OCI-LY3 (cell line): Measurements from ENCODE around the gene DHX15.

Experiments
- H2AFZ ChIP-seq: fragments of 200-600, 300-600 bp; shearing (Covaris generic); 2 replicates; pipeline ENCODE4 v1.6.0; 2014; ENCODE audit warnings: antibody characterized with exemption, low read depth, low read length
- H3K27ac ChIP-seq: fragments of 200-600, 300-600 bp; sonication (generic); 2 replicates; pipeline ENCODE4 v1.5.1; 2014; ENCODE audit warnings: mild to moderate bottlenecking, low read length, moderate library complexity, mixed read lengths
- H3K27me3 ChIP-seq: fragments of 200-600, 300-600 bp; sonication (generic); 2 replicates; pipeline ENCODE4 v1.6.1; 2014; ENCODE audit warnings: low read depth, low read length, mixed read lengths
- H3K36me3 ChIP-seq: fragments of 200-600, 300-600 bp; sonication (generic); replicated peaks from 2 replicates; pipeline ENCODE3; 2014; ENCODE audit warnings: low read depth, low read length, mixed read lengths
- H3K4me1 ChIP-seq: fragments of 300-600, 200-600 bp; sonication (generic); 2 replicates; pipeline ENCODE4 v1.6.1; 2014; ENCODE audit warnings: low read length, mixed read lengths
- H3K4me2 ChIP-seq: fragments of 200-600, 300-600 bp; sonication (generic); 2 replicates; pipeline ENCODE4 v1.6.1; 2014; ENCODE audit warnings: low read length, mixed read lengths
- H3K4me3 ChIP-seq: fragments of 300-600, 200-600 bp; sonication (generic); 2 replicates; pipeline ENCODE4 v1.5.1; 2014; ENCODE audit warnings: antibody characterized with exemption, mild to moderate bottlenecking, low read length, moderate library complexity
- H3K79me2 ChIP-seq: fragments of 300-600, 200-600 bp; shearing (Covaris generic); 2 replicates; pipeline ENCODE4 v1.6.1; 2014; ENCODE audit warnings: mild to moderate bottlenecking, low read length, mixed read lengths
- H3K9ac ChIP-seq: fragments of 300-600, 200-600 bp; shearing (Covaris generic); 2 replicates; pipeline ENCODE4 v1.6.0; 2014; ENCODE audit warnings: mild to moderate bottlenecking, low read length, moderate library complexity
- H3K9me3 ChIP-seq: fragments of 200-600, 300-600 bp; shearing (Covaris generic); 2 replicates; pipeline ENCODE4 v1.6.1; 2014; ENCODE audit warnings: low read length, mixed read lengths; ENCODE audit not compliant: insufficient read depth
- H4K20me1 ChIP-seq: fragments of 200-600, 300-600 bp; sonication (generic); 2 replicates; pipeline ENCODE4 v1.6.1; 2016; ENCODE audit warnings: low read length, mixed read lengths; ENCODE audit not compliant: insufficient read depth
- EZH2phosphoT487 ChIP-seq: fragments of 200-600 bp; shearing (Covaris generic); IDR thresholded peaks from 2 replicates; pipeline ENCODE4 v1.6.1; 2018; ENCODE audit warnings: antibody characterized with exemption, mixed run types, low read depth
- TF ChIP-seq, protein P1 (sequence below): fragments of 200-600, 300-600 bp; sonication (generic); IDR thresholded peaks from 2 replicates; pipeline ENCODE4 v1.5.1; 2014; ENCODE audit warnings: antibody characterized with exemption, low read length, low read depth

DHX15 gene

DNA sequence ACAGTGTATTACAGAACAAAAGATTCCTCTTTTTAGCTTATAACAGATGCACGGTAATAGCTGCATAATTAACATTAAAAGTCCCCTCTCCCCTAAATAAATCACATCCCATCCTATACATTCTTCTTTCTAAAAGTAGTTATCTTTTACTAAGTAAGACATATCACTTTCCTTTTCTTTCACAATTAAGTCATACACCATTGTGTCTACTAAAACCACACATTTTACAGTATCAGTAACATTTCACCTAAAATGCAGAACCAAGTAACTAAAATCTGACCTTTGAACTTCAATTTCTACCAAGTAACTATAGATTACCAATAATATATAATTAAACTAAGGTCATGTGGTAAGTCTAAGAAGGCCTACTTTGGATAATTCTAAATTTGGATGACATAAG lies 14.2 kb downstream of the DHX15 start:
- H3K4me3 ChIP-seq, result no peak overlapping the region
- peaks cover 100% of the 10 kb centered on the region for H3K79me2 ChIP-seq
- no peak overlapping the region for H3K27ac ChIP-seq
- H3K9ac ChIP-seq, result no peak overlapping the region
- H3K4me2 ChIP-seq, result no peak overlapping the region
- no peak for TF ChIP-seq EZH2phosphoT487
- TF ChIP-seq, protein P1, sequence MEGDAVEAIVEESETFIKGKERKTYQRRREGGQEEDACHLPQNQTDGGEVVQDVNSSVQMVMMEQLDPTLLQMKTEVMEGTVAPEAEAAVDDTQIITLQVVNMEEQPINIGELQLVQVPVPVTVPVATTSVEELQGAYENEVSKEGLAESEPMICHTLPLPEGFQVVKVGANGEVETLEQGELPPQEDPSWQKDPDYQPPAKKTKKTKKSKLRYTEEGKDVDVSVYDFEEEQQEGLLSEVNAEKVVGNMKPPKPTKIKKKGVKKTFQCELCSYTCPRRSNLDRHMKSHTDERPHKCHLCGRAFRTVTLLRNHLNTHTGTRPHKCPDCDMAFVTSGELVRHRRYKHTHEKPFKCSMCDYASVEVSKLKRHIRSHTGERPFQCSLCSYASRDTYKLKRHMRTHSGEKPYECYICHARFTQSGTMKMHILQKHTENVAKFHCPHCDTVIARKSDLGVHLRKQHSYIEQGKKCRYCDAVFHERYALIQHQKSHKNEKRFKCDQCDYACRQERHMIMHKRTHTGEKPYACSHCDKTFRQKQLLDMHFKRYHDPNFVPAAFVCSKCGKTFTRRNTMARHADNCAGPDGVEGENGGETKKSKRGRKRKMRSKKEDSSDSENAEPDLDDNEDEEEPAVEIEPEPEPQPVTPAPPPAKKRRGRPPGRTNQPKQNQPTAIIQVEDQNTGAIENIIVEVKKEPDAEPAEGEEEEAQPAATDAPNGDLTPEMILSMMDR, result no peak
- H2AFZ ChIP-seq, result no peak overlapping the region
- H3K36me3 ChIP-seq, result peaks cover 77% of the 10 kb centered on the region
- no peaks in the 10 kb centered on the region for H3K9me3 ChIP-seq
- no peaks in the 10 kb centered on the region for H3K27me3 ChIP-seq
- no peaks in the 10 kb centered on the region for H3K4me1 ChIP-seq
- H4K20me1 ChIP-seq, result peaks cover 92% of the 10 kb centered on the region

DNA sequence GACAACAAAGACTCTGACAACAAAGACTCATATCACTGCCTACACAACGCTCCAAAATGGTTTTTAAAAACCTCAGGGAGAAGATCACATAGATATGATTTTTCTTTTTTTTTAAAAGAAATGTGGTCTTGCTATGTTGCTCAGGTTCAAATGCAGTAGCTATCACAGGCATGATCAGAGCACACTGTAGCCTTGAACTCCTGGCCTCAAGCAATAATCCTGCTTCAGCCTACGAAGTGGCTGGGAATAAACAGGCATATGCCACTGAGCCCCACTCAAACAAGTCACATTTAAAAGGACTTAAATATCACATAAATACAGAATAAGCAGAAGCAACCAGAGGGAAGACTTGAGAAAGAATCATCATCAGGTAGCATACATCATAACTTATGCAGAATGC lies 14.7 kb downstream of the DHX15 start:
- Histone ChIP-seq H3K27ac (no peak overlapping the region), H3K79me2 (peaks cover 100% of the 10 kb centered on the region), H4K20me1 (peaks cover 92% of the 10 kb centered on the region), H3K9ac (no peak overlapping the region), H3K4me3 (no peak overlapping the region), H3K4me2 (no peak overlapping the region), H3K4me1 (no peaks in the 10 kb centered on the region), H3K9me3 (no peaks in the 10 kb centered on the region), H3K27me3 (no peaks in the 10 kb centered on the region), H2AFZ (no peak overlapping the region), H3K36me3 (peaks cover 76% of the 10 kb centered on the region)
- TF ChIP-seq, protein P1, result no peak
- no peak for TF ChIP-seq EZH2phosphoT487

GRCh38 chr4:24568425-24568824 lies 15.9 kb downstream of the DHX15 start:
- Histone ChIP-seq H3K9ac (no peak overlapping the region), H3K4me1 (no peaks in the 10 kb centered on the region), H4K20me1 (peaks cover 93% of the 10 kb centered on the region), H3K79me2 (peaks cover 100% of the 10 kb centered on the region), H3K4me2 (no peak overlapping the region), H2AFZ (no peak overlapping the region), H3K4me3 (no peak overlapping the region), H3K27me3 (no peaks in the 10 kb centered on the region), H3K36me3 (peaks cover 76% of the 10 kb centered on the region), H3K9me3 (no peaks in the 10 kb centered on the region), H3K27ac (no peak overlapping the region)
- no peak for TF ChIP-seq EZH2phosphoT487
- TF ChIP-seq, protein P1, result no peak

DNA sequence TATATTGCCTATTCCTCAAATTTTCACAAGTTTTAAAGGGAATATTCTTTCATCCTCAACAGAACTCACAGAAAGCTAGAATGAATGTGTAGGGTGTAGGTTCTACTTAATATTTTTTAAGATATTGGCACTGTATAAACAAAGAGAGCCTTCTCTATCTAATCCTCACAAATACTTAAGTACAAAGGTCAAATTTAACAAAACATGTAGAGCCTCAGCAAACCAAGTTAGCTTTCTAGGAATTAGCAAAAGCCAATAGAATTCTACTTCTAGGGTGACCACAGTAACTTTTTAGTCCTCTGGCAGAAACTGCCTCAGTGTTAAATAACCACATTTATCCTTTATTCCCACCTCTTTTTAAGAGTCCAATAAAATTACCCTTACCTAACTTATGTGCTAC lies 19.3 kb downstream of the DHX15 start:
- Histone ChIP-seq H3K4me3 (no peak overlapping the region), H3K27me3 (no peaks in the 10 kb centered on the region), H4K20me1 (peaks cover 93% of the 10 kb centered on the region), H3K79me2 (peaks cover 100% of the 10 kb centered on the region), H3K4me2 (no peak overlapping the region), H3K36me3 (peaks cover 72% of the 10 kb centered on the region), H3K4me1 (no peaks in the 10 kb centered on the region), H3K9ac (no peak overlapping the region), H2AFZ (no peak overlapping the region), H3K27ac (no peak overlapping the region), H3K9me3 (no peaks in the 10 kb centered on the region)
- no peak for TF ChIP-seq EZH2phosphoT487
- TF ChIP-seq, protein P1, result no peak
